Measurements from ENCODE around the gene BEND5. TPM values are rescaled to one million over a fixed set of nuclear protein-coding genes. Genes with fewer than 3 reads are reported as not detected.

BEND5 gene
- total RNA-seq, 1 experiment from 2014 or later: not detected

DNA sequence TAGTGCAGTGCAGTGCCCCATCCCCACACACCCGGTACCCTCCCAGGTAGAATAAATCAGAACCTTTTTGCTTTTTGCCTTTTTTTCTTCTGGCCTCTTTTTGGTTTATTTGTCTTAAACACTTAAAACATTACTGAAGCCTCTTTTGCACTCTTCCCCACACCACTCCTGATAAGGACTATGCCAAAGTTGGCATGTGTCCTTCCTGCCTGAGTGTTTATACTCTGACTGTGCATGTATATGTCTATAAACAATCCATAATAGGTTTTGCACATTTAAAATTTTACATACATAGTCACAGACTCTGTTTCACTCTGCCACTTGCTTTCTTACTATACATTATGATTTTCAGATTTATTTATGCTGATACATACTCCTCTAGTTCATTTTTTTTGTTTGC is 59.6 kb downstream of the BEND5 start:
- in situ Hi-C loops (cut with HindIII; ENCODE audit: low pct_unique_long_range_greater_than_20kb, low sequenced_read_pairs) (no loop called here), intact Hi-C loops (cut with micrococcal nuclease; ENCODE audit: unreplicated experiment) (no loop called here)
- no peaks in the 10 kb centered on the region for H3K9me3 ChIP-seq (ENCODE audit: control insufficient read depth, insufficient read depth, low read depth, low read length)
- ATAC-seq (no peak), DNase-seq (ENCODE audit: low read depth, low spot score) (no peak)
- TF ChIP-seq CTCF (IDR thresholded peaks at IDR 0.05): no peak
- TF ChIP-seq SIN3A (IDR thresholded peaks at IDR 0.05; ENCODE audit: borderline replicate concordance, insufficient read depth, low read depth, low read length): no peak
- TF ChIP-seq, protein P1, sequence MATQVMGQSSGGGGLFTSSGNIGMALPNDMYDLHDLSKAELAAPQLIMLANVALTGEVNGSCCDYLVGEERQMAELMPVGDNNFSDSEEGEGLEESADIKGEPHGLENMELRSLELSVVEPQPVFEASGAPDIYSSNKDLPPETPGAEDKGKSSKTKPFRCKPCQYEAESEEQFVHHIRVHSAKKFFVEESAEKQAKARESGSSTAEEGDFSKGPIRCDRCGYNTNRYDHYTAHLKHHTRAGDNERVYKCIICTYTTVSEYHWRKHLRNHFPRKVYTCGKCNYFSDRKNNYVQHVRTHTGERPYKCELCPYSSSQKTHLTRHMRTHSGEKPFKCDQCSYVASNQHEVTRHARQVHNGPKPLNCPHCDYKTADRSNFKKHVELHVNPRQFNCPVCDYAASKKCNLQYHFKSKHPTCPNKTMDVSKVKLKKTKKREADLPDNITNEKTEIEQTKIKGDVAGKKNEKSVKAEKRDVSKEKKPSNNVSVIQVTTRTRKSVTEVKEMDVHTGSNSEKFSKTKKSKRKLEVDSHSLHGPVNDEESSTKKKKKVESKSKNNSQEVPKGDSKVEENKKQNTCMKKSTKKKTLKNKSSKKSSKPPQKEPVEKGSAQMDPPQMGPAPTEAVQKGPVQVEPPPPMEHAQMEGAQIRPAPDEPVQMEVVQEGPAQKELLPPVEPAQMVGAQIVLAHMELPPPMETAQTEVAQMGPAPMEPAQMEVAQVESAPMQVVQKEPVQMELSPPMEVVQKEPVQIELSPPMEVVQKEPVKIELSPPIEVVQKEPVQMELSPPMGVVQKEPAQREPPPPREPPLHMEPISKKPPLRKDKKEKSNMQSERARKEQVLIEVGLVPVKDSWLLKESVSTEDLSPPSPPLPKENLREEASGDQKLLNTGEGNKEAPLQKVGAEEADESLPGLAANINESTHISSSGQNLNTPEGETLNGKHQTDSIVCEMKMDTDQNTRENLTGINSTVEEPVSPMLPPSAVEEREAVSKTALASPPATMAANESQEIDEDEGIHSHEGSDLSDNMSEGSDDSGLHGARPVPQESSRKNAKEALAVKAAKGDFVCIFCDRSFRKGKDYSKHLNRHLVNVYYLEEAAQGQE (IDR thresholded peaks at IDR 0.05; ENCODE audit: insufficient read depth in 1 of 2, low read depth in 2 of 2, low read length in 1 of 2): no peak
- TF ChIP-seq TCF7L2 (IDR thresholded peaks at IDR 0.05; ENCODE audit: low read depth, low read length): no peak
- TF ChIP-seq POLR2AphosphoS5 (IDR thresholded peaks at IDR 0.05; ENCODE audit: low read depth, low read length): no peak
- ChIA-PET POLR2A (no interaction called here), CTCF (no interaction called here)
- no peaks in the 10 kb centered on the region for H3K27me3 ChIP-seq (ENCODE audit: control insufficient read depth, insufficient read depth, low read length)
- no peaks in the 10 kb centered on the region for H3K4me1 ChIP-seq (ENCODE audit: control insufficient read depth, insufficient read depth, low read length)
- H3K4me3 ChIP-seq (ENCODE audit: low read depth in 2 of 2, low read length in 2 of 2): no peak overlapping the region
- no peak overlapping the region for H3K27ac ChIP-seq (ENCODE audit: low read length)
- no peaks in the 10 kb centered on the region for H3K36me3 ChIP-seq (ENCODE audit: control insufficient read depth, insufficient read depth, low read length)
- no TSS peak for BruUV-seq (replicated peaks)

DNA sequence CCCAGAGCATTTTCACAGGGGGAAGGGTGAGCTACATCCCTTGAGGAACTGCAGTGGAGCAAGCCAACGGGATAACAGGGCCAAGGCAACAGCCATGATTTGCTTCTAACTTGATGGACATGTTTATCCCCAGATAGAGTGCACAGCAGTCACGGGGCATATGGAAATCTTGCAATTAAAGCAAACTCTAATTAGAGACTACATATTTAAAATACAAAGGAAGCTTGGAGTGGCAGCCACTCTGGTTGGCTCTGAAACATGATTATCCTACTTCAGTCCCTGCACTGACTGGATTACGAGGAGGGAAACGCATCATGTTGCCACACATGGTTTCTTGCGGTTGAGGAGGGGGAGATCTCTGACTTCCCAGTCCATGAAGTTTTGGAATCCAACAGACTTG is 60.8 kb downstream of the BEND5 start:
- no peak for ATAC-seq
- Histone ChIP-seq H3K9me3 (ENCODE audit: control insufficient read depth, insufficient read depth, low read depth, low read length) (no peaks in the 10 kb centered on the region), H3K36me3 (ENCODE audit: control insufficient read depth, insufficient read depth, low read length) (no peaks in the 10 kb centered on the region), H3K4me1 (ENCODE audit: control insufficient read depth, insufficient read depth, low read length) (no peaks in the 10 kb centered on the region), H3K4me3 (ENCODE audit: low read depth in 2 of 2, low read length in 2 of 2) (no peak overlapping the region), H3K27me3 (ENCODE audit: control insufficient read depth, insufficient read depth, low read length) (no peaks in the 10 kb centered on the region), H3K27ac (ENCODE audit: low read length) (no peak overlapping the region)
- DNase-seq (ENCODE audit: low read depth, low spot score): no peak
- CTCF ChIA-PET: no interaction called here
- TF ChIP-seq TCF7L2 (IDR thresholded peaks at IDR 0.05; ENCODE audit: low read depth, low read length): no peak
- intact Hi-C loops (cut with micrococcal nuclease; ENCODE audit: unreplicated experiment): no loop called here
- in situ Hi-C loops (cut with HindIII; ENCODE audit: low pct_unique_long_range_greater_than_20kb, low sequenced_read_pairs): no loop called here
- BruUV-seq (replicated peaks): no TSS peak
- POLR2A ChIA-PET: no interaction called here

- in situ Hi-C loops (cut with HindIII; ENCODE audit: low pct_unique_long_range_greater_than_20kb, low sequenced_read_pairs): no loop called here
- intact Hi-C loops (cut with micrococcal nuclease; ENCODE audit: unreplicated experiment): no loop called here
- ATAC-seq (no peak), DNase-seq (ENCODE audit: low read depth, low spot score) (no peak)
- no TSS peak for BruUV-seq (replicated peaks)
- POLR2A ChIA-PET: no interaction called here
- H3K36me3 ChIP-seq (ENCODE audit: control insufficient read depth, insufficient read depth, low read length): no peaks in the 10 kb centered on the region
- no peak overlapping the region for H3K4me3 ChIP-seq (ENCODE audit: low read depth in 2 of 2, low read length in 2 of 2)
- CTCF ChIA-PET: no interaction called here
- no peaks in the 10 kb centered on the region for H3K9me3 ChIP-seq (ENCODE audit: control insufficient read depth, insufficient read depth, low read depth, low read length)
- no peaks in the 10 kb centered on the region for H3K27me3 ChIP-seq (ENCODE audit: control insufficient read depth, insufficient read depth, low read length)
- TF ChIP-seq SIN3A (IDR thresholded peaks at IDR 0.05; ENCODE audit: borderline replicate concordance, insufficient read depth, low read depth, low read length) (no peak), TCF7L2 (IDR thresholded peaks at IDR 0.05; ENCODE audit: low read depth, low read length) (no peak), CTCF (IDR thresholded peaks at IDR 0.05) (no peak), POLR2AphosphoS5 (IDR thresholded peaks at IDR 0.05; ENCODE audit: low read depth, low read length) (no peak)
- TF ChIP-seq, protein P1 (IDR thresholded peaks at IDR 0.05; ENCODE audit: insufficient read depth in 1 of 2, low read depth in 2 of 2, low read length in 1 of 2): no peak
- H3K27ac ChIP-seq (ENCODE audit: low read length): no peak overlapping the region
- no peaks in the 10 kb centered on the region for H3K4me1 ChIP-seq (ENCODE audit: control insufficient read depth, insufficient read depth, low read length)
Measured at GRCh38 chr1:48710915-48711314, 65.8 kb downstream of the BEND5 start.
